HG03103 (cell line): ENCODE measurements around the gene LMAN2.
"Not testable (repeated sequence)": the region's sequence is repeated elsewhere in the genome, so short reads cannot be mapped to it uniquely, and the experiment has no call there.

ENCODE experiments used
- ATAC-seq: cut with Tn5 transposase; IDR thresholded peaks from one replicate; pipeline ENCODE4 v1.9.1; 2021; ENCODE audit warnings: low read depth; ENCODE audit not compliant: unreplicated experiment

Gene LMAN2

DNA sequence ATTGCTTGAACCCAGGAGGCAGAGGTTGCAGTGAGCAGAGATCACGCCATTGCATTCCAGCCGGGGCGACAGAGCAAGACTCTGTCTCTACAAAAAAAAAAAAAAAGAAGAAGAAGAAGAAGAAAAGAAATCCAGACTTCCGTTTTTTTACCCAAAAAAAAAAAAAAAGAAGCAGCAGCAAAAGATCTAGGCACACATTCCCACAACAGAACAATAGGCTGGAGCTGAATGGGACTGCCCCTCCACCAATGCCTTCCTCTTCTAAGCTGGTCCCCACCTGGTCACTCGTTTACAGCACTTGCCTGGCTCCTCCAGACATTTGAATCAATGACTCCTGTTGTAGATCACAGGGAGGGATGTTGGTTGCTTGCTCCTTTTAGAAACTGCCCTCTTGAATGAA, 1.6 kb upstream of the LMAN2 start:
- no peak for ATAC-seq

DNA sequence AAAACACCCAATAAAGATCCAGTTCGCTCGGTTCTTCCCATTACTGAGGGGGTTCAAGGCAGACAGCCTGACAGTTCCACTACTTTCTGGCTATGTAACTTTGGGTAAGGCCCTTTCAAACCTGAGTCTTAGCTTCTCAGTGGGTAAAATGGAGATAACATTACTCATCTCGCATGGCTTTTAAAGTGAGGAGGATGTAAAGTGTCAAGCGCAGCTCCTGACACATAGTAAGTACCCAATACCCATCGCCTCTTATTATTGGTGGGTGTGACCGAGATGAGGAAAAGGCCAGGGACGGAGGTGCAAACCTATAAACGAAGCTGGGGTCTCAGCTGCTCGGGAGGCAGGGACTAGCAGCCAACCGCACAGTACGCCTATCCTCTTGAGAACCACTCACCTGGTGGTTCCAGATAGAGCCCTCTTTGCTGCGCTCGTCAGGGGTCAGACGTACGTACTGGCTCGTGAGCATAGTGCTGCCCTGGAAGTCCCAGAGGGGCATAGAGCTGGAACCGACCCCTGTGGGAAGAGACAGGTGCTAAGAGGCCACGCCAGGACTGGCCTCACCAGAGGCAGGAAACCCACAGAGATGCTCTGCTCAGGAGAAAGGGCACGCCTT, 584 bp downstream of the LMAN2 start:
- ATAC-seq, result no peak

DNA sequence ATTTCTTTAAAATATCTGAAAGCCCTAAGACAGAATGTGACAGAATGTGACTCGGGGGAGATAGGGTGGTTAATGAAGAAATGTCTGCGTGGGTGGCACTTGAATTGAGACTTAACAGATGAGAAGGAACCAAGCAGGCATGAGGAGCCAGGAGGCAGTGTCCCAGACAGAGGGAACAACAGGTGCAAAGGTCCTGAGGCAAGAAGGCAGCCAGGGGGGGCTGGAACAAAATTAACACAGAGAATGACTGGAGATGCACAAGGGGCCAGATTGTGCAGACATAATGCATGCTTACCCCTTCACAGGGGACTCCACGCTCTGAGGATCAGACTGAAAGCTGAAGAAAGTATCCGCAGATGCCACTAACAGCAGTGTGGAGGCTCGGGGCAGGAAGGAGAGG, 1.7 kb downstream of the LMAN2 start:
- no peak for ATAC-seq

DNA sequence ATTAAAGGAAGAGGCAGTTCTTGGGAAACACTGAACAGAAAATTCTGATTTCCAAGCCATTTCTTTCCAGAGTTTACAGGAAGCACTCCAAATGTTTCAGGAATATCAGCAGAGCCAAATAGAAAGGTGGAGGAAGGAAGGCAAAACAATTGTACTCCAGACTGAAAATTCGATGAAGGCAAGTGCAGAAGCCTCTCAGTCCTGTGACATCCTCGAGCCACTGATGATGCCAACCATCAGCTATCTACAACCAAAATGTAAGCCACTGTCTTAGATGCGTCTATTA, 2.2 kb downstream of the LMAN2 start:
- ATAC-seq, result no peak

DNA sequence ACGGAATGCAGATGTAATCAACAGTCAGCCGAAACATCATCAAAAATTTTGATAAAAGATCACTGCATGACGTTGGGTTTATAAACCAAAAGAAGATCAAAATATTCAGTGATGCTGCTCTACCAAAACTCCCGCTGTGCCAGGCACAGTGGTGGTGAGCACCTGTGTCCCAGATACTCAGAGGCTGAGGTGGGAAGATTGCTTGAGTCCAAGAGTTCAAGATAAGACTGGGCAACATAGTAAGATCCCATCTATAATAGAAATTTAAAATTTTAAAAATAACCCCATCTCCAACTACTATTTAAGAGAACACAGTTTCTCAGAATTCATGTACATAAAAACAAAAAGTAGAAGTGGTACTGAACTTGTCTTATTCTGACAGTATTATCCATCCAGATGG, 3.8 kb downstream of the LMAN2 start:
- ATAC-seq, result no peak

DNA sequence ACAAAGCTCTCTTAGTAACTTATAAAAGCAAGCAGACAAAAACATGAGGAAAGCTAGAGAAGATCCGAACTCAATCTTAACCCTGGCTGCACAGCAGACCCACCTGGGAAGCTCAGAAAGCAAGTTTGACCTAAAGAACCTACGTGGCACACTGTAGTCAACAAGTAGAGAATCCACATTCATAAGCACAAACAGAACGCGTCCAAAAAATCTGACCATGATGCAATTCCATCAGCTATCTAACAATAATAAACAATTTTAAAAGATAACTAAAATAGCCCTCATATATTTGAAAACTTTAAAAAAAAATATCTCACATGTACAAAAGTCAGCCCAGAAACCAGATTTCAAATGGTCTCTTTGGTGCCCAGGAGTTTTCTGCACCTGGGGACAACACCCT, 4.6 kb downstream of the LMAN2 start:
- ATAC-seq, result no peak

DNA sequence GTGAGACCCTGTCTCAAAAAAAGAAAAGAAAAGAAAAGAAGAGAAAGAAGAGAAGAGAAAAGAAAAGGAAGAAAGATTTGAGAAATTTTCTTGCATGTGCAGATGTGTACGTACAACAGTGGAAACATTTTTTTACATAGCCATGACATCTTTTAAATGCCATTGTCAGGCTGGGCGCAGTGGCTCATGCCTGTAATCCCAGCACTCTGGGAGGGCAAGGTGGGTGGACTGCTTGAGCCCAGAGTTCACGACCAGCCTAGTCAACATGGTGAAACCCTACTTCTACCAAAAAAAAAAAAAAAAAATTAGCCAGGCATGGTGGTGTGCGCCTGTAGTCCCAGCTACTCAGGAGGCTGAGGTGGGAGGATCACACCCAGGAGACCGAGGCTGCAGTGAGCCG, 6.6 kb downstream of the LMAN2 start:
- ATAC-seq, result no peak

DNA sequence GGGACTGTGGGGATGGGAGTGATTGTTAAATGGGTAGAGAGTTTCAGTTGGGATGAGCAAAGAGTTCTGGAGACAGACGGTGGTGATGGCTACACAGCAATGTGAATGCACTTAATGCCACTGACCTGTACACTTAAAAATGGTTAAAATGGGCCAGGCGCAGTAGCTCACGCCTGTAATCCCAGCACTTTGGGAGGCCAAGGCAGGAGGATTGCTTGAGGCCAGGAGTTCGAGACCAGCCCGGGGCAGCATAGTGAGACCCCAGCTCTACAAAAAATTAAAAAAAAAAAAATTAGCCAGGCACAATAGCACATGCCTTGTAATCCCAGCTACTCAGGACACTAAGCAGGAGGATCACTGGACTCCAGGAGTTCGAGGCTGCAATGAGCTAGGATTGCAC, 7.7 kb downstream of the LMAN2 start:
- ATAC-seq, result no peak

DNA sequence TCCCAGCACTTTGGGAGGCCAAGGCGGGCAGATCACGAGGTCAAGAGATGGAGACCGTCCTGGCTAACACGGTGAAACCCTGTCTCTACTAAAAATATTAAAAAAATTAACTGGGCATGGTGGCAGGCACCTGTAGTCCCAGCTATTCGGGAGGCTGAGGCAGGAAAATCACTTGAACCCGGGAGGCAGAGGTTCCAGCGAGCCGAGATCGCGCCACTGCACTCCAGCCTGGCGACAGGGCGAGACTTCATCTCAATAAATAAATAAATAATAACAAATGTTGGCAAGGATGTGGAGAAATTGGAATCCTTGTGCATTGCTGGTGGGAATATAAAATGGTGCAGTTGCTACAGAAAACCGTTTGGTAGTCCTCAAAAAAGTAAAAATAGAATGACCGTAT, 8.5 kb downstream of the LMAN2 start:
- ATAC-seq, result not testable (repeated sequence)

DNA sequence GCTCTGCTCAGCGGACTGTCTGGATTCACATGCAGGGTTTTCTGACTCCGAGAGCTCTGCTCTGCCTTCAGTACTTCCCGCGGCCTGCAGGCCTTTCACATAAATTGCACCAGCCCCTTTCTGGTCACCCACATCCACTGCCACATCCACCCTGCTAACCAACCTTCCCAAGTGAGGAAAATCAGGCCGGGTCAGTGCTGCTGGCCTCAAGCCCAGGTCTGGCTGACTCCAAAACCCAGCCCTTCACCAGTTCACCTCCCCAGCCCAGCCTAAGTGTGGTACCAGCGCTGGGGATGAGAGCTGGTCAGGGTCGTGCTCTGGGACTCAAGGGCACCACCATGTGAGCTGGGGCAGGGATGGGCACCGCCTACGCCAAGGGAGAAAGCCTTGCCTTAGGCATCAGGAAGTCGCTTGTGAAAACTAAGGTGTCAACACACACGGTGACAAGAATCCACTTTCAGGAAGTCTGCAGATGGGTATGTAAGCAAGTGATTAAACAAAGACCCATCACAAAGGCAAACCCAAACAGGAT, 12.3 kb downstream of the LMAN2 start:
- ATAC-seq, result no peak

DNA sequence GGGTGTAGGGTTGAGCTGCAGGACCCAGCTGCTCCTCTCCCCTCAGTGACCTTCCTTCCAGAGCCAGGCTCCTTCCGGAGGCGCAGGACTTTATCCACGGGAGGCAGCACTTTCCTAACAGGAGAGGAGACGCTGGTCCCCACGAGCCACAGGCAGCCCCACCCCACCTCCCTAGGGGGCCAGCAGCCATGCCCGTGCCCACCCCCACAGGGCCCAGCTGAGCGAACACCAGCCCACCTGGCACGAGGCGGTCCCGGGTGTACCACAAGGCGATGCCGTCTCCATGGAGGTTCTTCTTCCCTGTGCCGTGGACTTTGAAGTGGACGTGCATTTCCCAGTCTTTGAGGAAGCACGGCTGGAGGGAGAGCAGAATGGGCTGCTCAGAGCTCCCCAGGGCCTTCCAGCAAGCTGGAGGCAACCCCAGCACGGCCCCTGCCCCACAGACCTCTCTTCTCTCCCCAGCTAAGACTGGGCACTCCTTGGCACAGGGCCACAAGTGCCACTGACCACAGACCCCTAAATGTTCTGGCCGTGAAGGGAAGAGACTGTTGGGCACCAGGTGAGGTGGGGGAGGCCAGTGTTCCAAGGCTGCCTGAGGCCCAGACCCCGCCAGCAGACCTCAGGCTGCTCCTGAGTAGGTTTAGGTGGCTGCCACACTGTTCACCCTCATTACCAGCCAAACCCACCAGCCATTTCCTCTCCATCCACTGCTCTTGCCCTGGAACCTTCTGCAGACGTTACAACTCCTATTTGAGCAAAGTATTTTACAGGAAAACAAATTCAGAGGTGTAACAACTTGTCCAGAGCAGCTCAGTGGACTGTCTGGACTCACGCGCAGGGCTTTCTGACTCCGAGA, 13.0 kb downstream of the LMAN2 start:
- no peak for ATAC-seq

DNA sequence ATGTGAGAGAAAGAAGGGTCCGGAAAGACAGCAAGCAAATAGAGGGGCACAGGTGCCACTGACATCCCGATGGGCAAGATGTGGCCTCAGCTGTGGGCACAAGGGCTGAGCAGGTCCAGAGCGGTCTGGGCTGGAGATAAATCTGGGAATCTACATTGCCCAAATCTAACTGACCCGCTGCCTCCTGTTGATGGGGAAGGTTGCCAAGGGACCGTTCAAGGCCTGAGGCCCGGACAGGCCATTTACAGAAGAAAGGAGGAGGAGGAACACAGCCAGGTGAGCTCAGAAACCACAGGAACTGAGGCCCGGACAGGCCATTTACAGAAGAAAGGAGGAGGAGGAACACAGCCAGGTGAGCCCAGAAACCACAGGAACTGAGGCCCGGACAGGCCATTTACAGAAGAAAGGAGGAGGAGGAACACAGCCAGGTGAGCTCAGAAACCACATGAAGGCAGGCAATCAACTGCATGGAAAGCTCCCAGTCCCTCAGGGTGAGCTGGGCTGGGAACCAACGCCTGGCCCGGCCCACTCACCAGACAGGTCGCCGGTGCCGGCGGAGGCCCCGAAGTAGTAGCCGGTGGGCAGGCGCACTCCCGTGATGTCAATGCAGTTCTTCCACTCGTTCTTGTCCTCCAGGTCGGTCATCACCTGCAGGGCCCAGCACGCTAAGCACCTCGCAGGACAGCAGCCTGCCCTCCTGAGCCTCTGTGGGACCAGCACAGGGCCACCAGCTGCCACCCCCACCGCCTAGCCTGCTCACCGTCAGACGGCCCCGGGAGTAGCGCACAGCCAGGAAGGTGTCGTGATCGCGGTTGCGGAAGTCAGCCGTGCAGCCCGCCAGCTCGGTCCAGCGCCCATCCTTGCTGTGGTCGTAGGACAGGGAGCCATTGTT, 14.6 kb downstream of the LMAN2 start:
- ATAC-seq, result no peak

DNA sequence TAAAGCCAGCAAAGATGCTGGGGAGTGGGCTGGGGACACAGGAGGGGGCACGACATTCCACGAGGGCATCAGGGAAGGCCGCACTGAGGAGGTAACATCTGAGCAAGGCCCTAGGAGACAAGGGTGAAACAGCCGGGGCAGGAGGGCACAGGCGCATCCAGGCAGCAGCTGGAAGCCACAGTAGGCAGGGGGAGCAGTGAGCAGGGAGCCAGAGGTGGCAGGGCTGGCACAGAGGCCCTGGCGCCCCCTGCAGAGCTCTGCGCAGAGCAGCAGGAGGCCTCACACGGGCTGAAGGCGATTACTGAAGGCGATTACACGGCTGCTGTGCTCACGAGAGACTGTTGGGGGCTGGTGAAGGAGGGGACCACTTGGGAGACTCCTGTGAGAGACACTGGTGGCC, 15.4 kb downstream of the LMAN2 start:
- no peak for ATAC-seq

DNA sequence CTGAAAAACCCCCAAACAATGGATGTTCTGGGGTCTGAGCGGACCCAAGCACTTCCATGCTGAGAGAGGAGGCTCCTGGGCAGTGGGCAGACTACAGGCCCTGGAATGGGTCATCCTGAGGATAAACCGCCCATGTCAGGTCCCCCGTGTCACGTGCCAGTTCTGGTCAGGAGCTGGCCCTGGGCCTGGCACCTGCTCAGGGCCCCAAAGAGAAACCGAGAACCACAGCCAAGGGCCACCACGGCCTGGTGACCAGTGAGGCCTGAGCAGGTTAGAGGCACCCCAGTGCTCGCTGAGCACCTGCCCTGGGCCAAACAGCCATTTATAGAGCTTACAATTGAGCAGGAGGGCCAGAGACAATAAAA, 15.8 kb downstream of the LMAN2 start:
- no peak for ATAC-seq

DNA sequence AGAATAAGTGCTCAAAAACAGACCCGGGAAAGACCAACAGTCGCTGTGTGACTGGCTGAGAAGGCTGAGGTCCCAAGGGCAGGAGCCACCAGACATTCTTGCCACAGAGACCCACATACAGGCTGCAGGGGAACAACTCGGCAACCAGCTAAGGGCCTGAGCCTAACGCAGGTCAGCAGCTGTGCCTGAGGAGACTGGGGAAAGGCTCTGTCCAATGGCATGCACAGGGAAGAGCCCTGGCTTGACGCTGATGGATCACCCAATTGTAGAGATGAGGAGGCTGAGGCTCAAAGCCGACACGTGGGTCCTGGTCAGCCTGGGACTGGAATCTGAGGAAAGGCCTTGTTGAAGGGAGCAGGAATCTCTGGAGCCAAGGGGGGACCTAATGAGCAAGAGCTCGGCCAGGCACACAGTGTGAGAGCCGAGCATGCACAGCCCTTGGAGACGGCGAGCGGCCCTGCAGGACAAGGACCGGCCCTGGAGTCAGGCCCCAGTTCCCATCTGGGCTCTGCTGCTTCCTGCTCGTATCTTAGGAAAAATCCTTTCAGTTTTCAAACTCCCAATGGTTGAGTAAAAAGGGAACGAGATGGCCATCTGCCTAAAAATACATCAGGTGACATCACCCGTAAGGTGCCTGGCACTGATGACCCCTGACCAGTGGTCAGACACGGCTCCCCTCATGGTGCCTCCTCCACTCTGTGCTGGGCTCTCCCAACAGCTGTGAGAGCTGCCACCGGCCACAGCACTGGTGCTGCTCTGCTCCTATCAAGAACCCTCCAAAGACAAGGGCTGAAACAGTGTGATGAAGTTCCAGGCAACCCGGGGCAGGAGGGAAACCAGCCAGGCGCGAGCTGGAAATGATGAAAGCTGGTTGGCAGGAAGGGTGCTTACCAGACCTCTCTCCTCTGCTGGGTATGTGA, 16.4 kb downstream of the LMAN2 start:
- ATAC-seq, result no peak

DNA sequence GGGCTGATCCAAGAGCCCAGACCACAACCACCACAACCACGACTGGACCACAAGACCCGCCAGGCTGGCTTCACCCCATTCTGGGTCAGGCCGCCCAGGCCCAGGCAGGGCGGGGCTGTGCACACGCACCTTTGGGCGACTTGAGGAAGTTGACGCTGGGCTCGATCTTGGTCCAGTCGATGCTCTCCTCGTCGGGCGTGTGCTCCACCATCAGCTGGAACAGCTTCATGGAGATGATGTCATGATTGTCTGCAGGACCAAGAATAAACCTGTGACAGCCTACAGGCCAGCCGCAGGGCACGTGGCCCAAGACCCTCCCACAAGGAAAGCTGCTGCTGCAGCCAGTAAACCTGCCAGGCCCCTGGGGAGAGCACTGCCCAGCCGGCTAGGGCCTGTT, 17.3 kb downstream of the LMAN2 start:
- ATAC-seq, result no peak

DNA sequence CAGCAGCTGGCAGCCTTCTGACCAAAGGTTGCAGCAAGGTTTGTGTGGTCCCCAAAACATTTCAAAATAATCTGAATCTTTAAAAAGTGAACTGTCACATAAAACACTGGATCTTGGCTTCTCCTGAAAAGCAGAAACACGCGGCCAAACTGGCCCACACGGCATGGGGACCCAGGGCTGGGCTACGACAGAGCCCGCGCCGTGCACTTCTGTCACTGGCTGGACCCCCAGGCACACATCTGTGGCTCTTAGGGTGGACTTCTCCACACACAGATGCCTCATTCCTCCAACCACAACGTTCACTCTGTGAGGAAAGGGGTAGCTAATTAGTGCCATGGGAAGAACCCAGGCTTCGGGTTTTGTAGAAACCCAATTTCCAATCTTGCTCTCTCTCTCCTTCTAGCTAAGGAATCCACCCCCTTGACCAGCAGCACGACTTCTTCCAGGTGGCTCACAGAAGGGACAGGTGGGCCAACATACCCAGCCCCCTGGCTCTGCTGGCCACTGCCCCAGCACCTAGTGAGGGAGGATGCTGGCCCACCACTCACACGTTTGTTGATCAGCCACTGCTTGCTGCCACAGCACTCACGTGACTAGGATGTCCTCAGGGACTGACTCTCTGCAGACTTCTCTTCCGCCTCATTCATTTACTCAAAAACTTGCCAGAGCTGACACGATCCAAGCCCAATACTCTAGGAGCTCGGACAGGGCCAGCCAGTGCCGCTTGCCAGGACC, 17.9 kb downstream of the LMAN2 start:
- ATAC-seq, result no peak

DNA sequence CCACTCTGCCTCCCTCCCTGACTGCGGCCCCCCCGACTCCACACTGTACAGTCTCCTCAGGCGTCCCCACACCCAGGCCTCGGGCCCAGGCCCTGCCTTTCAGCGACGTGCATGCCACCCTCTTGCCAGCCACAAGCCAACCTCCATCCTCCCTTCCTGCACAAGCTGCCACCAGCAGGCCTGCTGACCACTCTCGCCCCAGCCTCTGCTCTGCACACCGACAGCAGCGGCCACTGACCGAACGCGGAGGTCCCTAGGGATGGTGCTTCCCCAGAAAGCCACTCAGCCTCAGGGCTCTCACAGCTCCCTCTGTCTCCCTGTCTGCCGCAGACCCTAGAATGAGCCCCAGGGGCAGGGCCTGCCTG, 18.6 kb downstream of the LMAN2 start:
- no peak for ATAC-seq

DNA sequence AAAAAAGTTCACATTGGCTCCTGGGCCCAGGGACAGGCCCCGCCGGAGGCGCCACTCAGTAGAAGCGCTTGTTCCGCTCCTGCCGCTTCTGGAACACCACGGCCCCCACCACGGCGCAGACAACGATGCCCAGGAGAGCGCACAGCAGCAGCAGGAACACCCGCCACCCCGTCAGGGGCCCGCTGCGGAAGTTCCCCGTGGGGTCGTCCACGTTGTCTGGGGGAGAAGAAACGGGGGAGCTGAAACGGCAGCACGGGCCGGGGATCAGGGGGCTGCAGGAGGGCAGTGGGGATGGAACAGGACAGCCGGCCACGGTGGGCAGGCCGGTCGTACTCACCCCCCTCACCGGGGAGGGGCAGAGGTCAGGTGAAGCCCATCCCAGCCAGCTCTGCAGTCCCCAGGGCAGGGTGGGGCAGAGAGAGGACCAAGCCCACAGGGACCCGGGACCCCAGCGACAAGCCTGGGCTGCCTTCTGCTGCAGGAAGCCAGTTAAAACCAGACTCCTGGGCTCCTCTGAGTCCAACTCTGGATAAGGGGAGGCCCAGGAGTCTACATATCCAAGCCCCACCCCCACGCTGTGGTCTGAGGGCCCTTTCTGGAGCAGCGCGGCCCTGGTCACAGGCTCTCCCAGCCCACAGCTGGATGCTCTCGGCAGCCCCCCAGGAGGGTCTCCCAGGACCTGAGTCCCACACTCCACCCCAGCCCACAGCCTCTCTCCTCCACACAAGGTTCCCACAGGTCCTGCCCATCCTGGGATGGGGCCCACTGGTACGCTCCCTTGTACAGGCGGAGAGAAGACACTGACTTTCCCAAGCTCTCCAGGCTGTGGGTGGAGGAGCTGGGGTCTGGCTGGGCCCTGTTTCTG, 19.2 kb downstream of the LMAN2 start:
- no peak for ATAC-seq
